ENCODE measurements around the gene ADAMTSL3. TPM values are rescaled to one million over a fixed set of nuclear protein-coding genes. Genes with fewer than 3 reads are reported as not detected.
"Not testable (repeated sequence)": the region's sequence is repeated elsewhere in the genome, so short reads cannot be mapped to it uniquely, and the experiment has no call there.

The ADAMTSL3 gene
- total RNA-seq, 1 experiment from 2014 or later, result 0.07 TPM

DNA sequence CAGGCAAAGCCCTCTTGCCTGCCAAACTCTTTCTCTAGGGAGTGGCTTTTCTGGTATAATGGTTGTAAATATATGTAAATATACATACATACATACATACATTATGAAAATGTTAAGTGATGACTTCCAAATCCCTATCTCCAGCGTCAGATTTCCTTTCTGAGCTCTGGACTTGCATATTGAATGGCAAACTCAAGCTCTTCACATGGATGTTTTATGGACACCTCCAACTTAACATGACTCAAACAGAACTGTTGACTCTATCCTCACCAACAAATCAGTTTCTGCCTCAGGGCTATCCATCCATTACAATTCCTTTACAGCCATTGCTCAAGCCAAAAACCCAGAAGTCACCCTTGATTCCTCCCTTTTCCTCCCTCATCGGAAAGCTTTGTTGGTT, 45.1 kb downstream of the ADAMTSL3 start:
- Mint-ChIP-seq H3K27ac (ENCODE audit: unreplicated experiment) (no peak overlapping the region), H3K36me3 (ENCODE audit: insufficient read depth, unreplicated experiment) (no peaks in the 10 kb centered on the region), H3K4me1 (ENCODE audit: low read depth, unreplicated experiment) (no peaks in the 10 kb centered on the region), H3K9me3 (ENCODE audit: unreplicated experiment) (peaks cover 15% of the 10 kb centered on the region), H3K27me3 (ENCODE audit: insufficient read depth, unreplicated experiment) (no peaks in the 10 kb centered on the region), H3K4me3 (ENCODE audit: unreplicated experiment) (no peak overlapping the region)
- TF ChIP-seq, protein P1, sequence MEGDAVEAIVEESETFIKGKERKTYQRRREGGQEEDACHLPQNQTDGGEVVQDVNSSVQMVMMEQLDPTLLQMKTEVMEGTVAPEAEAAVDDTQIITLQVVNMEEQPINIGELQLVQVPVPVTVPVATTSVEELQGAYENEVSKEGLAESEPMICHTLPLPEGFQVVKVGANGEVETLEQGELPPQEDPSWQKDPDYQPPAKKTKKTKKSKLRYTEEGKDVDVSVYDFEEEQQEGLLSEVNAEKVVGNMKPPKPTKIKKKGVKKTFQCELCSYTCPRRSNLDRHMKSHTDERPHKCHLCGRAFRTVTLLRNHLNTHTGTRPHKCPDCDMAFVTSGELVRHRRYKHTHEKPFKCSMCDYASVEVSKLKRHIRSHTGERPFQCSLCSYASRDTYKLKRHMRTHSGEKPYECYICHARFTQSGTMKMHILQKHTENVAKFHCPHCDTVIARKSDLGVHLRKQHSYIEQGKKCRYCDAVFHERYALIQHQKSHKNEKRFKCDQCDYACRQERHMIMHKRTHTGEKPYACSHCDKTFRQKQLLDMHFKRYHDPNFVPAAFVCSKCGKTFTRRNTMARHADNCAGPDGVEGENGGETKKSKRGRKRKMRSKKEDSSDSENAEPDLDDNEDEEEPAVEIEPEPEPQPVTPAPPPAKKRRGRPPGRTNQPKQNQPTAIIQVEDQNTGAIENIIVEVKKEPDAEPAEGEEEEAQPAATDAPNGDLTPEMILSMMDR (IDR thresholded peaks at IDR 0.05; ENCODE audit: insufficient read depth in 1 of 2, low read depth in 1 of 2, low read length in 1 of 2, severe bottlenecking in 1 of 2, unreplicated experiment in 1 of 2), result no peak
- ChIA-PET POLR2A (no interaction called here), CTCF (no interaction called here)
- intact Hi-C loops (cut with micrococcal nuclease; ENCODE audit: unreplicated experiment), result no loop called here
- DNase-seq, result no peak
- Histone ChIP-seq H3K4me1 (no peaks in the 10 kb centered on the region), H3K4me3 (ENCODE audit: low read depth, low read length) (no peak overlapping the region), H3K36me3 (ENCODE audit: control insufficient read depth, insufficient read depth, low read length) (no peaks in the 10 kb centered on the region), H3K9me3 (no peaks in the 10 kb centered on the region), H3K27me3 (replicated peaks; ENCODE audit: control insufficient read depth, insufficient read depth, low read length) (no peaks in the 10 kb centered on the region)
- BruUV-seq (replicated peaks), result no TSS peak

DNA sequence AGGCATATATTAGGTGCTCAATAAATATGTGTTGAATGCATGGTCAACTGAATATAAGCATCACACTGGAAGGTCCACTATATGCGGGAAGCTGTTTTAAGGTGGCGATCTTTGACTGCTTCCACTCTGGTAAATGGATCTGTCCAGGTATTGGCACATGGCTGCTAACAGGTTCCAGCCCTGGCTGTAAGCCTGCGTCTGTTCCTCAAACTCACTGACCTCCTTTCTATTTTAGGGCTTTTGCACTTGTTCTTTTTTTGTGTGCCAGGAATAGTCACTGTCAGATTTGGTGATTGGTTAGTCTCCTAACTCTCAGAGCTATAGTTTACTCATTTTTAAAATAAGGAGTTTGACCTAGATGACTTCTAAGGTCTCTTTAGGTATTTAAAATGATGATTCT, 46.2 kb downstream of the ADAMTSL3 start:
- H3K27me3 Mint-ChIP-seq (ENCODE audit: insufficient read depth, unreplicated experiment), result no peaks in the 10 kb centered on the region
- CTCF ChIA-PET, result no interaction called here

DNA sequence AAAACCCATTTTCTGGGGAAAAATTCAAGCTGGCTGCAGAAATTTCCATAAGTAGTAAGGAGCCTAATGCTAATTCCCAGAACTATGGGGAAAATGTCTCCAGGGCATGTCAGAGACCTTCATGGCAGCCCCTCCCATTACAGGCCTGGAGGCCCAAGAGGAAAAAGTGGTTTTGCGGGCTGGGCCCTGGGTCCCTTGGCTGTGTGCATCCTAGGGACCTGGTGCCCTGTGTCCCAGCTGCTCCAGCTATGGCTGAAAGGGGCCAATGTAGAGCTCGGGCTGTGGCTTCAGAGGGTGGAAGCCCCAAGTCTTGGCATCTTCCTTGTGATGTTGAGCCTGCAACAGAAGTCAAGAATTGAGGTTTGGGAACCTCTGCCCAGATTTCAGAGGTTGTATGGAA, 48.4 kb downstream of the ADAMTSL3 start:
- H3K27me3 Mint-ChIP-seq (ENCODE audit: insufficient read depth, unreplicated experiment); H3K9me3 ChIP-seq; H3K27ac Mint-ChIP-seq (ENCODE audit: unreplicated experiment); H3K27me3 ChIP-seq (replicated peaks; ENCODE audit: control insufficient read depth, insufficient read depth, low read length); H3K4me1 ChIP-seq; H3K4me1 Mint-ChIP-seq (ENCODE audit: low read depth, unreplicated experiment); BruUV-seq (replicated peaks); intact Hi-C loops (cut with micrococcal nuclease; ENCODE audit: unreplicated experiment); H3K4me3 Mint-ChIP-seq (ENCODE audit: unreplicated experiment); H3K36me3 Mint-ChIP-seq (ENCODE audit: insufficient read depth, unreplicated experiment); H3K4me3 ChIP-seq (ENCODE audit: low read depth, low read length); DNase-seq; POLR2A ChIA-PET; CTCF ChIA-PET; H3K36me3 ChIP-seq (ENCODE audit: control insufficient read depth, insufficient read depth, low read length): not testable (repeated sequence)
- peaks cover 15% of the 10 kb centered on the region for H3K9me3 Mint-ChIP-seq (ENCODE audit: unreplicated experiment)

More for the DNA sequence above, 46.2 kb downstream of the ADAMTSL3 start:
- Histone ChIP-seq H3K9me3 (no peaks in the 10 kb centered on the region), H3K27me3 (replicated peaks; ENCODE audit: control insufficient read depth, insufficient read depth, low read length) (no peaks in the 10 kb centered on the region), H3K4me3 (ENCODE audit: low read depth, low read length) (no peak overlapping the region), H3K36me3 (ENCODE audit: control insufficient read depth, insufficient read depth, low read length) (no peaks in the 10 kb centered on the region), H3K4me1 (no peaks in the 10 kb centered on the region)
- TF ChIP-seq, protein P1 (IDR thresholded peaks at IDR 0.05; ENCODE audit: insufficient read depth in 1 of 2, low read depth in 1 of 2, low read length in 1 of 2, severe bottlenecking in 1 of 2, unreplicated experiment in 1 of 2), result no peak
- H3K27ac Mint-ChIP-seq (ENCODE audit: unreplicated experiment), result no peak overlapping the region
- intact Hi-C loops (cut with micrococcal nuclease; ENCODE audit: unreplicated experiment), result no loop called here
- no TSS peak for BruUV-seq (replicated peaks)
- no peaks in the 10 kb centered on the region for H3K36me3 Mint-ChIP-seq (ENCODE audit: insufficient read depth, unreplicated experiment)
- DNase-seq, result no peak
- H3K9me3 Mint-ChIP-seq (ENCODE audit: unreplicated experiment), result peaks cover 15% of the 10 kb centered on the region
- no peak overlapping the region for H3K4me3 Mint-ChIP-seq (ENCODE audit: unreplicated experiment)
- POLR2A ChIA-PET, result no interaction called here
- no peaks in the 10 kb centered on the region for H3K4me1 Mint-ChIP-seq (ENCODE audit: low read depth, unreplicated experiment)

DNA sequence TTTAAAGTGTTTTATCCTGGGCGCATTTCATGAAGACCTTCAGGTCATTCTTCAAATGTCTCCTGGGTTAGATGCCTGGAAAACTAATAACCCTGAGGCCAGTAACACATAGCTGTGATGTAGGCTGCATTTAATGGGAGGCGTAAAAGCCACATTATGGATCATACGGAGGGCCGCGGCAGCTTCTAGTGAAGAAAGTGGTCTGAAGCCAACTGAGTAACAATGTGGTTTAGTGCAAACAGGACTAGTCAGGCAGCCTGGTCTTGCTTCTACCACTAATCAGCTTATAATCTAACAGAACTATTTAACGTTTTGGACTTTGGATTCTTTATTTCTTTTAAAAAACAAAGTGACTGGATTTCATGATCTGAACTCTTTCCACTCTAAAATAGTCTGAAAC, 54.4 kb downstream of the ADAMTSL3 start:
- H3K27me3 ChIP-seq (replicated peaks; ENCODE audit: control insufficient read depth, insufficient read depth, low read length), result no peaks in the 10 kb centered on the region
- no peak overlapping the region for H3K4me3 ChIP-seq (ENCODE audit: low read depth, low read length)
- H3K27me3 Mint-ChIP-seq (ENCODE audit: insufficient read depth, unreplicated experiment), result no peaks in the 10 kb centered on the region
- no peak for DNase-seq
- H3K4me3 Mint-ChIP-seq (ENCODE audit: unreplicated experiment), result no peak overlapping the region
- H3K4me1 ChIP-seq, result no peaks in the 10 kb centered on the region
- no peak overlapping the region for H3K27ac Mint-ChIP-seq (ENCODE audit: unreplicated experiment)
- CTCF ChIA-PET, result no interaction called here
- POLR2A ChIA-PET, result no interaction called here
- no peaks in the 10 kb centered on the region for H3K9me3 Mint-ChIP-seq (ENCODE audit: unreplicated experiment)
- BruUV-seq (replicated peaks), result no TSS peak
- no peaks in the 10 kb centered on the region for H3K36me3 Mint-ChIP-seq (ENCODE audit: insufficient read depth, unreplicated experiment)
- intact Hi-C loops (cut with micrococcal nuclease; ENCODE audit: unreplicated experiment), result no loop called here
- TF ChIP-seq, protein P1 (IDR thresholded peaks at IDR 0.05; ENCODE audit: insufficient read depth in 1 of 2, low read depth in 1 of 2, low read length in 1 of 2, severe bottlenecking in 1 of 2, unreplicated experiment in 1 of 2), result no peak
- no peaks in the 10 kb centered on the region for H3K4me1 Mint-ChIP-seq (ENCODE audit: low read depth, unreplicated experiment)
- no peaks in the 10 kb centered on the region for H3K9me3 ChIP-seq
- H3K36me3 ChIP-seq (ENCODE audit: control insufficient read depth, insufficient read depth, low read length), result no peaks in the 10 kb centered on the region

Data from Caco-2 (cell line).